ENCODE measurements around the gene GADD45G. TPM values are rescaled to one million over a fixed set of nuclear protein-coding genes. Genes with fewer than 3 reads are reported as not detected.
A peak's percentile ranks its signal among the peaks of the same experiment; 100 is the strongest.

Gene GADD45G
- total RNA-seq, 1 donor from 2014 or later, result 14.4 TPM

GRCh38 chr9:89615661-89616060, 10.8 kb downstream of the GADD45G start:
- H3K36me3 ChIP-seq, result no peaks in the 10 kb centered on the region
- H3K27me3 ChIP-seq (ENCODE audit: low read depth), result no peaks in the 10 kb centered on the region
- H3K4me3 ChIP-seq, result no peak overlapping the region
- H3K4me1 ChIP-seq, result no peaks in the 10 kb centered on the region
- intact Hi-C loops (cut with DNase I), result no loop called here
- ATAC-seq, result no peak
- no peak overlapping the region for H3K27ac ChIP-seq
- H3K9me3 ChIP-seq, result no peaks in the 10 kb centered on the region
- TF ChIP-seq, protein P1, sequence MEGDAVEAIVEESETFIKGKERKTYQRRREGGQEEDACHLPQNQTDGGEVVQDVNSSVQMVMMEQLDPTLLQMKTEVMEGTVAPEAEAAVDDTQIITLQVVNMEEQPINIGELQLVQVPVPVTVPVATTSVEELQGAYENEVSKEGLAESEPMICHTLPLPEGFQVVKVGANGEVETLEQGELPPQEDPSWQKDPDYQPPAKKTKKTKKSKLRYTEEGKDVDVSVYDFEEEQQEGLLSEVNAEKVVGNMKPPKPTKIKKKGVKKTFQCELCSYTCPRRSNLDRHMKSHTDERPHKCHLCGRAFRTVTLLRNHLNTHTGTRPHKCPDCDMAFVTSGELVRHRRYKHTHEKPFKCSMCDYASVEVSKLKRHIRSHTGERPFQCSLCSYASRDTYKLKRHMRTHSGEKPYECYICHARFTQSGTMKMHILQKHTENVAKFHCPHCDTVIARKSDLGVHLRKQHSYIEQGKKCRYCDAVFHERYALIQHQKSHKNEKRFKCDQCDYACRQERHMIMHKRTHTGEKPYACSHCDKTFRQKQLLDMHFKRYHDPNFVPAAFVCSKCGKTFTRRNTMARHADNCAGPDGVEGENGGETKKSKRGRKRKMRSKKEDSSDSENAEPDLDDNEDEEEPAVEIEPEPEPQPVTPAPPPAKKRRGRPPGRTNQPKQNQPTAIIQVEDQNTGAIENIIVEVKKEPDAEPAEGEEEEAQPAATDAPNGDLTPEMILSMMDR (IDR thresholded peaks at IDR 0.05), result no peak
- DNase-seq, result no peak

DNA sequence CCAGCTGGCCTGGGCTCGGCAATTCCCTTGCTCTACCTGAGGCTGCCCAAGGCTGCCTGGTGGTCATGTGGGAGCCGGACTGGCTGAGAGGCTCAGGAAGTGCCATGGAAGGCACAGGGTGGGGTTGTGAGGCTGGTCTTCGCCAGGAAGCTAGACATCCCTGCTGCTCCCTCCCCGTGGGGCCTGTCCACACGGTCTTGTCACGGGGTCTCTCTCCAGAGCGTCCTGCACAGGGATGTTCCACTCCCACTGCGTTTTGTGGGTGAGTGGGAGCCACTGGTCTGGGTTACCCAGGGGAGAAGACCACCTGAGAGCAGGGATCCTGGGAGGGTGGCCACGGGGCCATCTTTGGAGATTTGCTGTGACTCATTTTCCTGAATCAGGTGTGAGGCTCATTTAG, 11.6 kb downstream of the GADD45G start:
- H3K27ac ChIP-seq, result no peak overlapping the region
- TF ChIP-seq, protein P1 (IDR thresholded peaks at IDR 0.05), result no peak
- H3K4me1 ChIP-seq, result no peaks in the 10 kb centered on the region
- H3K36me3 ChIP-seq, result no peaks in the 10 kb centered on the region
- DNase-seq, result no peak
- H3K4me3 ChIP-seq, result no peak overlapping the region
- no peaks in the 10 kb centered on the region for H3K27me3 ChIP-seq (ENCODE audit: low read depth)
- no peak for ATAC-seq
- no peaks in the 10 kb centered on the region for H3K9me3 ChIP-seq
- intact Hi-C loops (cut with DNase I), result no loop called here

DNA sequence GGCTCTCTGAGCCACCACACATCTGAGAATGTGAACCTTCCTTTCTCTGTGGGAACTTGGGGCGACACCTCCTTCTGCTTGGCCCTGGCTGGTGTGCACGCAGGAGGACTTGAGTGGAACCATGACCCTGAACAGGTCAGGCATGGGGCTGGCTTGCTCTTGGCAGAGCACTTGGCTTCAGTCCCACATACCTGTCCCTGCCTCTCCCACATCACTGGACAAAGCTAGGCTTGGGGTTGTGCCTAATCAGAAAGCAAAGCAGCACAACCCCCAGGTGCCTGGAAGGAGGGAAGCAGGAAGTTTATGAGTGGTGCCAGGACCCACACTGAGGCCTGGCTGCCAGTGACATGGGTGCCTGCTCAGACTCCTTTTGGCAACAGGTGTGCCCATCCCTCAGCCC, 13.2 kb downstream of the GADD45G start:
- no peaks in the 10 kb centered on the region for H3K9me3 ChIP-seq
- TF ChIP-seq, protein P1 (IDR thresholded peaks at IDR 0.05), result no peak
- H3K4me1 ChIP-seq, result peaks cover 9% of the 10 kb centered on the region
- H3K27me3 ChIP-seq (ENCODE audit: low read depth), result no peaks in the 10 kb centered on the region
- intact Hi-C loops (cut with DNase I), result no loop called here
- H3K27ac ChIP-seq, result no peak overlapping the region
- H3K4me3 ChIP-seq, result no peak overlapping the region
- peak; percentile 70 for DNase-seq
- no peaks in the 10 kb centered on the region for H3K36me3 ChIP-seq
- ATAC-seq, result peak; percentile 87 to 89

DNA sequence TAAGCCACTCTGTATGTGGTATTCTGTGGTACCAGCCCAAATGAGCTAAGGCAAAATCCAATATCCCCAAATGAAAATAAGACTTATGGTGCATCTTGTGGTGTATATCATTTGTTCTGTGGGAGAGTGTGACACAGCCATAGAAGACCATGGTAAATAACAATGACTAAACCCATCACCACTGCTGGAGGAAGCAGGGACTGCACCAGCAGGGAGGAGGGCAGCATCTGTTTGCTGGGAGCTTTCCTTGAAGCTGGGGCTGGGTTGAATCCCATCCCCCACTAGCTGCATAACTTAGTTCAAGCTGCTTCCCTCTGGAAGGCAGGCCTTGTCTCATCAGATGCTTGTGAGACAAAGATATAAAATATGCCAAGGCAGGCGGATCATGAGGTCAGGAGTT, 14.2 kb downstream of the GADD45G start:
- no peak for ATAC-seq
- no peak overlapping the region for H3K4me3 ChIP-seq
- H3K36me3 ChIP-seq, result no peaks in the 10 kb centered on the region
- DNase-seq, result no peak
- no peaks in the 10 kb centered on the region for H3K9me3 ChIP-seq
- no peak overlapping the region for H3K27ac ChIP-seq
- no peaks in the 10 kb centered on the region for H3K27me3 ChIP-seq (ENCODE audit: low read depth)
- intact Hi-C loops (cut with DNase I), result no loop called here
- H3K4me1 ChIP-seq, result peaks cover 19% of the 10 kb centered on the region
- TF ChIP-seq, protein P1 (IDR thresholded peaks at IDR 0.05), result no peak

DNA sequence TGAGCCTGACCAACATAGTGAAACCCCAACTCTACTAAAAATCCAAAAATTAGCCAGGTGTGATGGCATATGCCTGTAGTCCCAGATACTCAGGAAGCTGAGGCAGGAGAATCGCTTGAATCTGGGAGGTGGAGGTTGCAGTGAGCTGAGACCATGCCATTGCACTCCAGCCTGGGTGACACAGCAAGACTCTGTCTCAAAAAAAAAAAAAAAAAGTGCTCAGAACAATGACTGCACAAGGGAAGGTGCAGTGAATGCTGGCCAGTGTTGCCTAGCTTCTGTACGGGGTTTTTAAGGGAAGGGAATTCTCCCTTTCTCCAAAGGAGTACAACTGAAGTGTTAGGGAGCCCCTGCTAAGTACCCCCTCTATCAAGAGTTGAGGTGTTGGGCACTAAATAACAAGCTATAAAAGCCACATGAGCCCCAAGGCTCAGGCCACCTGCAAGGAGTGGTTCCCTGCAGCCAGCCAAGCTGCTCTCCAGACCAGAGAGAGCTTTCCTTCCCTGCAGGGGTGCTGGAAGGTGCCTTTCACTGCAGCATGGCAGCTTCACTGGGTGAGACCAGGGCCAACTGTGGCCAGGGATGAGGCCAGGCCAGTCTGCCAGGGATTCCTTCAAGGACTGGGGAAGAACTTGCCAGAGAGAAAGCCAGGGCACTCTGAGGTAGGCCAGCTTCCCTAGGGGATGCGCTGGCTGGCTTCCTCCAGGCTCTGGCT, 14.8 kb downstream of the GADD45G start:
- H3K4me3 ChIP-seq, result no peak overlapping the region
- TF ChIP-seq, protein P1 (IDR thresholded peaks at IDR 0.05), result no peak
- ATAC-seq, result no peak
- no peak overlapping the region for H3K27ac ChIP-seq
- peaks cover 22% of the 10 kb centered on the region for H3K4me1 ChIP-seq
- H3K27me3 ChIP-seq (ENCODE audit: low read depth), result peaks cover under 1% of the 10 kb centered on the region
- intact Hi-C loops (cut with DNase I), result no loop called here
- H3K9me3 ChIP-seq, result no peaks in the 10 kb centered on the region
- H3K36me3 ChIP-seq, result no peaks in the 10 kb centered on the region
- DNase-seq, result no peak

All from lower lobe of right lung (tissue), 2 donors.